HCT116 (cell line): ENCODE measurements around the gene CHD2. TPM values are rescaled to one million over a fixed set of nuclear protein-coding genes. Genes with fewer than 3 reads are reported as not detected.

Source experiments
- ATAC-seq: fragments of 200-7000 bp; cut with Tn5 transposase; 2 replicates; pipeline ENCODE4 v1.9.1; 2020; ENCODE audit warnings: mild to moderate bottlenecking, moderate library complexity
- BruUV-seq: library from RNA; stranded (reverse); fragments of 400-500 nt; replicated peaks from 2 replicates; lab custom pipeline; 2021; lab: Mats Ljungman, UMichigan
- CTCF ChIA-PET: fragments of 300-600 bp; sonication (Branson Sonifier 250); formaldehyde crosslinking; loops from one replicate; lab custom pipeline; 2021; ENCODE audit warnings: antibody characterized with exemption; lab: Charles Lee
- POLR2A ChIA-PET: fragments of 300-600, 350-600 bp; sonication (Branson Sonifier 250); formaldehyde crosslinking; loops from one replicate; lab custom pipeline; 2021; ENCODE audit warnings: antibody characterized with exemption; lab: Charles Lee
- RAD21 ChIA-PET, 2 experiments: fragments of 300-600 bp; sonication (Branson Sonifier 250); formaldehyde crosslinking; loops; one replicate each; lab custom pipeline; 2023; ENCODE audit warnings: low total read pairs in 2 of 2; ENCODE audit not compliant: uncharacterized antibody in 2 of 2, unreplicated experiment in 2 of 2, low non-redundant PET in 1 of 2; lab: Charles Lee
- DNase-seq: peaks from one replicate; pipeline ENCODE4 v3.0.0-alpha.2; 2010; ENCODE audit warnings: low read depth, low spot score
- H2AFZ ChIP-seq: fragments of 200-600 bp; shearing (Covaris generic), sonication (generic); 2 replicates; pipeline ENCODE4 v1.6.1; 2017; ENCODE audit warnings: low read depth, mixed run types, mixed read lengths, antibody characterized with exemption, low read length; ENCODE audit not compliant: poor library complexity, severe bottlenecking
- H3K27ac ChIP-seq: 2 replicates; pipeline ENCODE4 v1.5.1; 2012; ENCODE audit warnings: low read depth, low read length
- H3K27me3 ChIP-seq: fragments of 200-600 bp; sonication (generic); 2 replicates; pipeline ENCODE4 v1.6.1; 2016; ENCODE audit warnings: mixed run types, low read length, mixed read lengths; ENCODE audit not compliant: insufficient read depth
- H3K36me3 ChIP-seq, 2 experiments: fragments of 200-500 bp in 1 of 2; fragments of 200-600 bp in 1 of 2; sonication (Bioruptor generic) in 1 of 2; sonication (generic) in 1 of 2; 2 replicates each; pipeline versions ENCODE4 v1.5.1 to v1.6.1; 2014 to 2016; ENCODE audit warnings: low read length in 2 of 2, inconsistent platforms in 1 of 2, mixed read lengths in 1 of 2, mixed run types in 1 of 2; ENCODE audit not compliant: insufficient read depth in 2 of 2, control insufficient read depth in 1 of 2
- H3K4me1 ChIP-seq, 2 experiments: fragments of 200-600 bp in 1 of 2; sonication (generic) in 1 of 2; 2 replicates each; pipeline versions ENCODE4 v1.5.1 to v1.6.1; 2012 to 2017; ENCODE audit warnings: low read length in 2 of 2, inconsistent platforms in 1 of 2, mild to moderate bottlenecking in 1 of 2, mixed read lengths in 1 of 2, mixed run types in 1 of 2, moderate library complexity in 1 of 2; ENCODE audit not compliant: insufficient read depth in 2 of 2, control insufficient read depth in 1 of 2
- H3K4me2 ChIP-seq: fragments of 200-600 bp; sonication (generic); 2 replicates; pipeline ENCODE4 v1.6.1; 2017; ENCODE audit warnings: mixed run types, low read length, mixed read lengths
- H3K4me3 ChIP-seq, 2 experiments: fragments of 200-600 bp in 1 of 2; sonication (generic) in 1 of 2; replicated peaks in 1 of 2; 2 replicates each; pipeline ENCODE4 v1.5.1; 2011 to 2016; ENCODE audit warnings: low read length in 2 of 2, control low read depth in 1 of 2, low read depth in 1 of 2, mild to moderate bottlenecking in 1 of 2, mixed read lengths in 1 of 2, mixed run types in 1 of 2
- H3K79me2 ChIP-seq: fragments of 200-600 bp; sonication (generic); 2 replicates; pipeline ENCODE4 v1.6.1; 2017; ENCODE audit warnings: mild to moderate bottlenecking, mixed run types, low read length, moderate library complexity, mixed read lengths; ENCODE audit not compliant: insufficient read depth
- H3K9ac ChIP-seq: fragments of 200-600 bp; sonication (generic); 2 replicates; pipeline ENCODE4 v1.6.1; 2016; ENCODE audit warnings: low read length, mixed read lengths
- H3K9me2 ChIP-seq: fragments of 200-600 bp; sonication (generic), shearing (Covaris generic); 2 replicates; pipeline ENCODE4 v1.6.1; 2017; ENCODE audit warnings: mixed run types, mild to moderate bottlenecking, moderate library complexity; ENCODE audit not compliant: insufficient read depth
- H3K9me3 ChIP-seq, 2 experiments: fragments of 200-500 bp in 1 of 2; fragments of 200-600 bp in 1 of 2; sonication (Bioruptor generic) in 1 of 2; sonication (generic) in 1 of 2; 2 replicates each; pipeline ENCODE4 v1.6.1; 2014 to 2017; ENCODE audit warnings: low read length in 2 of 2, mixed read lengths in 2 of 2, inconsistent platforms in 1 of 2, low read depth in 1 of 2, mild to moderate bottlenecking in 1 of 2, mixed run types in 1 of 2, moderate library complexity in 1 of 2; ENCODE audit not compliant: control insufficient read depth in 1 of 2, insufficient read depth in 1 of 2
- H4K20me1 ChIP-seq: fragments of 200-600 bp; sonication (generic), shearing (Covaris generic); 2 replicates; pipeline ENCODE4 v1.6.1; 2017; ENCODE audit warnings: mixed run types, mild to moderate bottlenecking, moderate library complexity; ENCODE audit not compliant: insufficient read depth
- ELF1 ChIP-seq: IDR thresholded peaks from 2 replicates; pipeline ENCODE4 v1.6.1; 2012; ENCODE audit warnings: low read depth, borderline replicate concordance
- JUND ChIP-seq: IDR thresholded peaks from 2 replicates; pipeline ENCODE4 v1.6.1; 2012
- POLR2A ChIP-seq: IDR thresholded peaks from 2 replicates; pipeline ENCODE4 v1.7.0; 2011; ENCODE audit warnings: borderline replicate concordance; ENCODE audit not compliant: insufficient read depth, insufficient read length; ENCODE audit errors: extremely low read depth
- intact Hi-C: fragments of 100-400 bp; cut with micrococcal nuclease; formaldehyde crosslinking; loops from 2 replicates; pipeline ENCODE4 v1.10.0; 2022
- total RNA-seq: library from RNA; stranded (reverse); gene quantifications from one replicate; pipeline ENCODE4 v1.2.1, GENCODE V29; 2021; ENCODE audit not compliant: unreplicated experiment

Gene CHD2
- total RNA-seq, 1 experiment from 2014 or later = 116 TPM

GRCh38 chr15:93028111-93028631, 128.0 kb downstream of the CHD2 start:
- Histone ChIP-seq H3K9me3 (no peaks in the 10 kb centered on the region), H3K4me3 (no peak overlapping the region), H2AFZ (no peak overlapping the region), H3K4me1 (no peaks in the 10 kb centered on the region; a peak in 1 of 4 replicates), H3K9me2 (no peaks in the 10 kb centered on the region), H3K36me3 (peaks cover 26 to 27% of the 10 kb centered on the region in 2 experiments), H3K79me2 (peaks cover 16% of the 10 kb centered on the region), H3K27me3 (no peaks in the 10 kb centered on the region), H4K20me1 (no peaks in the 10 kb centered on the region), H3K9ac (no peak overlapping the region), H3K4me2 (no peak overlapping the region), H3K27ac (no peak overlapping the region)
- TF ChIP-seq JUND (0 out of 2 replicates have a peak, but pooled peaks have one; percentile 6), ELF1 (no peak)
- BruUV-seq = no TSS peak
- CTCF ChIA-PET = interaction anchor here (2.8 to 7.3 kb wide), 3 partner anchors 59 to 1091 kb away, joined by 11 to 125 read pairs (median 19); no protein-coding TSS in a partner anchor
- POLR2A ChIA-PET = interaction anchor here (0.8 kb wide), 1 partner anchor 224 kb away, joined by 3 read pairs; no protein-coding TSS in a partner anchor
- RAD21 ChIA-PET = interaction anchor here in 1 of 2 experiments (3.0 kb wide), 1 partner anchor 1092 kb away, joined by 25 read pairs; no protein-coding TSS in a partner anchor
- intact Hi-C loops = no loop called here
- ATAC-seq (no peak), DNase-seq (no peak)

- no peak overlapping the region for H3K4me2 ChIP-seq
- no peaks in the 10 kb centered on the region for H3K9me3 ChIP-seq
- H3K4me3 ChIP-seq = no peak overlapping the region
- H3K9ac ChIP-seq = no peak overlapping the region
- no TSS peak for BruUV-seq
- H2AFZ ChIP-seq = no peak overlapping the region
- H3K9me2 ChIP-seq = no peaks in the 10 kb centered on the region
- no peak for ATAC-seq
- POLR2A ChIA-PET = interaction anchor here (0.8 to 1.0 kb wide), 3 partner anchors 9 to 227 kb away, joined by 3 to 4 read pairs (median 4); no protein-coding TSS in a partner anchor
- TF ChIP-seq JUND (peak; percentile 20; the same call in 1 of the 2 replicates), POLR2A (no peak)
- TF ChIP-seq, all 23 proteins: peak for 1
- H3K4me1 ChIP-seq = no peaks in the 10 kb centered on the region; a peak in 1 of 4 replicates
- H3K27me3 ChIP-seq = no peaks in the 10 kb centered on the region
- H3K27ac ChIP-seq = no peak overlapping the region
- intact Hi-C loops = no loop called here
- ChIA-PET CTCF (interaction anchor here (2.2 to 7.3 kb wide), 4 partner anchors 59 to 1091 kb away, joined by 11 to 125 read pairs (median 16); no protein-coding TSS in a partner anchor), RAD21 (interaction anchor here (1.8 to 3.1 kb wide), 2 partner anchors 232 to 1091 kb away, joined by 5 to 25 read pairs (median 21); no protein-coding TSS in a partner anchor)
- no peak for DNase-seq
- peaks cover 22 to 25% of the 10 kb centered on the region in 2 experiments for H3K36me3 ChIP-seq
- H4K20me1 ChIP-seq = no peaks in the 10 kb centered on the region
- peaks cover 11% of the 10 kb centered on the region for H3K79me2 ChIP-seq
These were observed 128.6 kb downstream of the CHD2 start for GRCh38 chr15:93028632-93029213.
